GM23338 (cell line): ENCODE results near the gene BNC2. TPM values are rescaled to one million over a fixed set of nuclear protein-coding genes. Genes with fewer than 3 reads are reported as not detected.

ENCODE experiments used
- ATAC-seq: fragments of 200-7000 bp; cut with Tn5 transposase; 3 replicates; pipeline ENCODE4 v1.9.1; 2020
- DNase-seq: peaks from one replicate; pipeline ENCODE4 v3.0.0-alpha.2; 2015; ENCODE audit warnings: low spot score
- H2AFZ ChIP-seq: fragments of 200-600 bp; sonication (generic); 2 replicates; pipeline ENCODE4 v1.8.0; 2016; ENCODE audit warnings: antibody characterized with exemption, mild to moderate bottlenecking, moderate library complexity
- H3F3A ChIP-seq: fragments of 200-600 bp; sonication (generic); replicated peaks from 2 replicates; pipeline ENCODE4 v1.8.0; 2017; ENCODE audit warnings: antibody characterized with exemption, mixed run types, low read depth
- H3K27ac ChIP-seq: fragments of 200-600 bp; sonication (generic); 2 replicates; pipeline ENCODE4 v1.6.1; 2016; ENCODE audit warnings: low read depth
- H3K27me3 ChIP-seq: fragments of 200-600 bp; sonication (generic); 2 replicates; pipeline ENCODE4 v1.8.0; 2016; ENCODE audit warnings: mild to moderate bottlenecking, mixed run types, moderate library complexity; ENCODE audit not compliant: insufficient read depth
- H3K36me3 ChIP-seq: fragments of 200-600 bp; sonication (generic); 2 replicates; pipeline ENCODE4 v1.8.0; 2016; ENCODE audit warnings: mild to moderate bottlenecking; ENCODE audit not compliant: insufficient read depth
- H3K4me1 ChIP-seq: fragments of 200-600 bp; sonication (generic); 2 replicates; pipeline ENCODE4 v1.8.0; 2016; ENCODE audit warnings: mild to moderate bottlenecking, moderate library complexity; ENCODE audit not compliant: insufficient read depth
- H3K4me2 ChIP-seq: fragments of 200-600 bp; sonication (generic); 2 replicates; pipeline ENCODE4 v1.7.1; 2017; ENCODE audit warnings: mixed run types
- H3K4me3 ChIP-seq: fragments of 200-600 bp; sonication (generic); 2 replicates; pipeline ENCODE4 v1.6.1; 2016; ENCODE audit warnings: mixed run types
- H3K79me2 ChIP-seq: fragments of 200-600 bp; sonication (generic); replicated peaks from 2 replicates; pipeline ENCODE4 v1.8.0; 2017; ENCODE audit warnings: mild to moderate bottlenecking; ENCODE audit not compliant: insufficient read depth
- H3K9me2 ChIP-seq: fragments of 200-600 bp; sonication (generic); 2 replicates; pipeline ENCODE4 v1.8.0; 2017; ENCODE audit not compliant: insufficient read depth
- H4K20me1 ChIP-seq: fragments of 200-600 bp; sonication (generic); replicated peaks from 2 replicates; pipeline ENCODE4 v1.8.0; 2017; ENCODE audit warnings: mild to moderate bottlenecking; ENCODE audit not compliant: insufficient read depth
- H3K27ac Mint-ChIP-seq: 2 replicates; pipeline ENCODE4 v1.8.0; 2020; ENCODE audit warnings: inconsistent platforms, mild to moderate bottlenecking, moderate library complexity, mixed read lengths
- H3K27me3 Mint-ChIP-seq: 3 replicates; pipeline ENCODE4 v1.8.0; 2022; ENCODE audit warnings: low read depth, mild to moderate bottlenecking, moderate library complexity, mixed read lengths, inconsistent platforms; ENCODE audit not compliant: insufficient read depth, poor library complexity
- H3K36me3 Mint-ChIP-seq: 3 replicates; pipeline ENCODE4 v1.8.0; 2021; ENCODE audit warnings: low read depth, mild to moderate bottlenecking, inconsistent platforms, moderate library complexity, mixed read lengths
- H3K4me1 Mint-ChIP-seq: 3 replicates; pipeline ENCODE4 v1.8.0; 2020; ENCODE audit warnings: mild to moderate bottlenecking, inconsistent platforms, mixed read lengths
- H3K4me3 Mint-ChIP-seq: 3 replicates; pipeline ENCODE4 v1.8.0; 2021; ENCODE audit warnings: moderate library complexity, mild to moderate bottlenecking, inconsistent platforms, mixed read lengths
- H3K9me3 Mint-ChIP-seq: 3 replicates; pipeline ENCODE4 v1.8.0; 2020; ENCODE audit warnings: moderate library complexity, mild to moderate bottlenecking, inconsistent platforms, mixed read lengths
- CREB1 ChIP-seq: fragments of 250-450 bp; sonication (Bioruptor Pico); IDR thresholded peaks from 2 replicates; pipeline ENCODE4 v1.5.0; 2020; ENCODE audit warnings: low read depth, mild to moderate bottlenecking, moderate library complexity
- ETS1 ChIP-seq: IDR thresholded peaks from 2 replicates; pipeline ENCODE4 v1.6.1; 2016; ENCODE audit warnings: antibody characterized with exemption
- EZH2 ChIP-seq: fragments of 200-600 bp; sonication (generic); IDR thresholded peaks from one replicate; pipeline ENCODE4 v1.8.0; 2017; ENCODE audit warnings: antibody characterized with exemption, mild to moderate bottlenecking, low read depth; ENCODE audit not compliant: unreplicated experiment
- EZH2phosphoT487 ChIP-seq: fragments of 200-600 bp; sonication (generic); IDR thresholded peaks from one replicate; pipeline ENCODE4 v1.8.1; 2018; ENCODE audit warnings: antibody characterized with exemption; ENCODE audit not compliant: unreplicated experiment
- JUNB ChIP-seq: IDR thresholded peaks from one replicate; pipeline ENCODE4 v1.6.1; 2016; ENCODE audit warnings: antibody characterized with exemption; ENCODE audit not compliant: unreplicated experiment
- NANOG ChIP-seq: IDR thresholded peaks from 2 replicates; pipeline ENCODE4 v1.6.1; 2016; ENCODE audit warnings: antibody characterized with exemption, borderline replicate concordance
- POLR2AphosphoS5 ChIP-seq: IDR thresholded peaks from 2 replicates; pipeline ENCODE4 v1.6.1; 2016; ENCODE audit warnings: antibody characterized with exemption, low read depth
- REST ChIP-seq: IDR thresholded peaks from one replicate; pipeline ENCODE4 v1.6.1; 2018; ENCODE audit warnings: antibody characterized with exemption; ENCODE audit not compliant: unreplicated experiment
- STAT1 ChIP-seq: IDR thresholded peaks from one replicate; pipeline ENCODE4 v1.6.1; 2016; ENCODE audit warnings: antibody characterized with exemption; ENCODE audit not compliant: unreplicated experiment
- ZNF114 ChIP-seq: fragments of 250-450 bp; sonication (Bioruptor Pico); IDR thresholded peaks from 2 replicates; pipeline ENCODE4 v1.5.0; 2020; ENCODE audit warnings: mild to moderate bottlenecking, moderate library complexity
- ZNF331 ChIP-seq: fragments of 250-450 bp; sonication (Bioruptor Pico); IDR thresholded peaks from 2 replicates; pipeline ENCODE4 v1.5.0; 2020; ENCODE audit warnings: low read depth, mild to moderate bottlenecking, moderate library complexity
- polyA plus RNA-seq: library from polyadenylated mRNA; unstranded; fragments of >200 nt; fragmentation: Nextera tagmentation; extraction: Ambion mirVana; gene quantifications from 2 replicates; pipeline ENCODE4 v1.2.1, GENCODE V29; 2016
- total RNA-seq: library from RNA; depleted of rRNA; stranded (reverse); fragments of >200 nt; shearing (Covaris generic); gene quantifications from 2 replicates; pipeline ENCODE4 v1.2.3, GENCODE V29; 2014
- TF ChIP-seq, protein P1 (sequence below): fragments of 250-450 bp; sonication (Bioruptor Pico); IDR thresholded peaks from 2 replicates; pipeline ENCODE4 v1.5.0; 2020; ENCODE audit warnings: mild to moderate bottlenecking, moderate library complexity
- TF ChIP-seq, protein P2 (sequence below), 2 experiments: fragments of 200-600 bp in 1 of 2; sonication (generic) in 1 of 2; conservative IDR thresholded peaks; 2 replicates each; pipeline versions ENCODE4 v1.5.1 to v1.6.1; 2016 to 2017; ENCODE audit warnings: antibody characterized with exemption in 2 of 2, low read depth in 2 of 2, mild to moderate bottlenecking in 2 of 2, moderate library complexity in 1 of 2

The BNC2 gene
- total and polyA plus RNA-seq, 2 experiments from 2014 or later: 12.7 to 13.2 TPM

DNA sequence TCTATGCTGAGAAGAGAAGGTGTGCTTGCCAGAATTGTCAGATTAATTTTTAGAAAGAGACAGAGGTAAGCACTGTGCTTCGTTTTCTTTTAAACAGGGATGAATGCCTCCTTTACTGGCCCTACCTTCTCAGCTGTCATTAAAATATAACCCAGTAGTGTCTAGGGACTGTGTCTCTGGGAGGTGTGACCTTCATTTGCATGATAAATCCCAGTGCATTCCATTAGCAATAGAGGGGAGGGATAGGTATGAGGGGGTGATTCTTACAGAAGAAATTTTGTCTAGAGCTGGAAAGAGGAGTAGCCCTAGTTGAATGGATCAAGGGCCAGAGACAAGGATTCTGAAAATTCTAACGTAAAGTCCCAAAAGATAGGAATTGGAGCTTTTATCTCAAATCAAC, 351.5 kb downstream of the BNC2 start:
- peaks cover 5% of the 10 kb centered on the region; the same call in 1 of the 3 replicates for H3K36me3 Mint-ChIP-seq
- H3K9me2 ChIP-seq: no peaks in the 10 kb centered on the region
- peak overlapping the region; percentile 7; the same call in 1 of the 3 replicates for H3K4me3 Mint-ChIP-seq
- peaks cover 5% of the 10 kb centered on the region; the same call in 1 of the 2 replicates for H3F3A ChIP-seq
- H4K20me1 ChIP-seq: no peaks in the 10 kb centered on the region
- H3K27ac ChIP-seq: peak overlapping the region; percentile 60; the same call in 1 of the 2 replicates
- H3K4me2 ChIP-seq: peak overlapping the region; percentile 36; the same call in 1 of the 2 replicates
- TF ChIP-seq REST (no peak), CREB1 (CRISPR knock-in tag) (no peak), EZH2phosphoT487 (no peak), EZH2 (no peak), JUNB (no peak), ETS1 (no peak), ZNF114 (CRISPR knock-in tag) (no peak), NANOG (no peak), STAT1 (no peak), POLR2AphosphoS5 (no peak), ZNF331 (CRISPR knock-in tag) (no peak)
- TF ChIP-seq, protein P1, sequence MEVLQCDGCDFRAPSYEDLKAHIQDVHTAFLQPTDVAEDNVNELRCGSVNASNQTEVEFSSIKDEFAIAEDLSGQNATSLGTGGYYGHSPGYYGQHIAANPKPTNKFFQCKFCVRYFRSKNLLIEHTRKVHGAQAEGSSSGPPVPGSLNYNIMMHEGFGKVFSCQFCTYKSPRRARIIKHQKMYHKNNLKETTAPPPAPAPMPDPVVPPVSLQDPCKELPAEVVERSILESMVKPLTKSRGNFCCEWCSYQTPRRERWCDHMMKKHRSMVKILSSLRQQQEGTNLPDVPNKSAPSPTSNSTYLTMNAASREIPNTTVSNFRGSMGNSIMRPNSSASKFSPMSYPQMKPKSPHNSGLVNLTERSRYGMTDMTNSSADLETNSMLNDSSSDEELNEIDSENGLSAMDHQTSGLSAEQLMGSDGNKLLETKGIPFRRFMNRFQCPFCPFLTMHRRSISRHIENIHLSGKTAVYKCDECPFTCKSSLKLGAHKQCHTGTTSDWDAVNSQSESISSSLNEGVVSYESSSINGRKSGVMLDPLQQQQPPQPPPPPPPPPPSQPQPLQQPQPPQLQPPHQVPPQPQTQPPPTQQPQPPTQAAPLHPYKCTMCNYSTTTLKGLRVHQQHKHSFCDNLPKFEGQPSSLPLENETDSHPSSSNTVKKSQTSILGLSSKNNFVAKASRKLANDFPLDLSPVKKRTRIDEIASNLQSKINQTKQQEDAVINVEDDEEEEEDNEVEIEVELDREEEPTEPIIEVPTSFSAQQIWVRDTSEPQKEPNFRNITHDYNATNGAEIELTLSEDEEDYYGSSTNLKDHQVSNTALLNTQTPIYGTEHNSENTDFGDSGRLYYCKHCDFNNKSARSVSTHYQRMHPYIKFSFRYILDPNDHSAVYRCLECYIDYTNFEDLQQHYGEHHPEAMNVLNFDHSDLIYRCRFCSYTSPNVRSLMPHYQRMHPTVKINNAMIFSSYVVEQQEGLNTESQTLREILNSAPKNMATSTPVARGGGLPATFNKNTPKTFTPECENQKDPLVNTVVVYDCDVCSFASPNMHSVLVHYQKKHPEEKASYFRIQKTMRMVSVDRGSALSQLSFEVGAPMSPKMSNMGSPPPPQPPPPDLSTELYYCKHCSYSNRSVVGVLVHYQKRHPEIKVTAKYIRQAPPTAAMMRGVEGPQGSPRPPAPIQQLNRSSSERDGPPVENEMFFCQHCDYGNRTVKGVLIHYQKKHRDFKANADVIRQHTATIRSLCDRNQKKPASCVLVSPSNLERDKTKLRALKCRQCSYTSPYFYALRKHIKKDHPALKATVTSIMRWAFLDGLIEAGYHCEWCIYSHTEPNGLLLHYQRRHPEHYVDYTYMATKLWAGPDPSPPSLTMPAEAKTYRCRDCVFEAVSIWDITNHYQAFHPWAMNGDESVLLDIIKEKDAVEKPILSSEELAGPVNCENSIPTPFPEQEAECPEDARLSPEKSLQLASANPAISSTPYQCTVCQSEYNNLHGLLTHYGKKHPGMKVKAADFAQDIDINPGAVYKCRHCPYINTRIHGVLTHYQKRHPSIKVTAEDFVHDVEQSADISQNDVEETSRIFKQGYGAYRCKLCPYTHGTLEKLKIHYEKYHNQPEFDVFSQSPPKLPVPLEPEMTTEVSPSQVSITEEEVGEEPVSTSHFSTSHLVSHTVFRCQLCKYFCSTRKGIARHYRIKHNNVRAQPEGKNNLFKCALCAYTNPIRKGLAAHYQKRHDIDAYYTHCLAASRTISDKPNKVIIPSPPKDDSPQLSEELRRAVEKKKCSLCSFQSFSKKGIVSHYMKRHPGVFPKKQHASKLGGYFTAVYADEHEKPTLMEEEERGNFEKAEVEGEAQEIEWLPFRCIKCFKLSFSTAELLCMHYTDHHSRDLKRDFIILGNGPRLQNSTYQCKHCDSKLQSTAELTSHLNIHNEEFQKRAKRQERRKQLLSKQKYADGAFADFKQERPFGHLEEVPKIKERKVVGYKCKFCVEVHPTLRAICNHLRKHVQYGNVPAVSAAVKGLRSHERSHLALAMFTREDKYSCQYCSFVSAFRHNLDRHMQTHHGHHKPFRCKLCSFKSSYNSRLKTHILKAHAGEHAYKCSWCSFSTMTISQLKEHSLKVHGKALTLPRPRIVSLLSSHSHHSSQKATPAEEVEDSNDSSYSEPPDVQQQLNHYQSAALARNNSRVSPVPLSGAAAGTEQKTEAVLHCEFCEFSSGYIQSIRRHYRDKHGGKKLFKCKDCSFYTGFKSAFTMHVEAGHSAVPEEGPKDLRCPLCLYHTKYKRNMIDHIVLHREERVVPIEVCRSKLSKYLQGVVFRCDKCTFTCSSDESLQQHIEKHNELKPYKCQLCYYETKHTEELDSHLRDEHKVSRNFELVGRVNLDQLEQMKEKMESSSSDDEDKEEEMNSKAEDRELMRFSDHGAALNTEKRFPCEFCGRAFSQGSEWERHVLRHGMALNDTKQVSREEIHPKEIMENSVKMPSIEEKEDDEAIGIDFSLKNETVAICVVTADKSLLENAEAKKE (CRISPR knock-in tag): no peak
- TF ChIP-seq, protein P2, sequence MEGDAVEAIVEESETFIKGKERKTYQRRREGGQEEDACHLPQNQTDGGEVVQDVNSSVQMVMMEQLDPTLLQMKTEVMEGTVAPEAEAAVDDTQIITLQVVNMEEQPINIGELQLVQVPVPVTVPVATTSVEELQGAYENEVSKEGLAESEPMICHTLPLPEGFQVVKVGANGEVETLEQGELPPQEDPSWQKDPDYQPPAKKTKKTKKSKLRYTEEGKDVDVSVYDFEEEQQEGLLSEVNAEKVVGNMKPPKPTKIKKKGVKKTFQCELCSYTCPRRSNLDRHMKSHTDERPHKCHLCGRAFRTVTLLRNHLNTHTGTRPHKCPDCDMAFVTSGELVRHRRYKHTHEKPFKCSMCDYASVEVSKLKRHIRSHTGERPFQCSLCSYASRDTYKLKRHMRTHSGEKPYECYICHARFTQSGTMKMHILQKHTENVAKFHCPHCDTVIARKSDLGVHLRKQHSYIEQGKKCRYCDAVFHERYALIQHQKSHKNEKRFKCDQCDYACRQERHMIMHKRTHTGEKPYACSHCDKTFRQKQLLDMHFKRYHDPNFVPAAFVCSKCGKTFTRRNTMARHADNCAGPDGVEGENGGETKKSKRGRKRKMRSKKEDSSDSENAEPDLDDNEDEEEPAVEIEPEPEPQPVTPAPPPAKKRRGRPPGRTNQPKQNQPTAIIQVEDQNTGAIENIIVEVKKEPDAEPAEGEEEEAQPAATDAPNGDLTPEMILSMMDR (conservative IDR thresholded peaks at IDR 0.05; ENCODE audit: low read depth in 2 of 2): no peak
- ATAC-seq: peak; percentile 58
- H3K4me1 Mint-ChIP-seq: peaks cover 75% of the 10 kb centered on the region
- no peaks in the 10 kb centered on the region for H3K79me2 ChIP-seq
- no peak overlapping the region for H2AFZ ChIP-seq
- H3K9me3 Mint-ChIP-seq: no peaks in the 10 kb centered on the region
- peak; percentile 79 for DNase-seq
- H3K36me3 ChIP-seq: no peaks in the 10 kb centered on the region
- H3K27me3 ChIP-seq: no peaks in the 10 kb centered on the region
- H3K4me3 ChIP-seq: no peak overlapping the region
- peaks cover 4% of the 10 kb centered on the region for H3K27me3 Mint-ChIP-seq
- H3K27ac Mint-ChIP-seq: peak overlapping the region; percentile 79
- peaks cover 52% of the 10 kb centered on the region for H3K4me1 ChIP-seq
